GM21528 (cell line): Measurements from ENCODE around the gene SPAG6.
A peak's percentile ranks its signal among the peaks of the same experiment; 100 is the strongest.

Experiments used
- ATAC-seq: cut with Tn5 transposase; IDR thresholded peaks from one replicate; pipeline ENCODE4 v1.9.1; 2021; ENCODE audit warnings: mild to moderate bottlenecking, moderate library complexity; ENCODE audit not compliant: unreplicated experiment, low FRiP score

The SPAG6 gene

DNA sequence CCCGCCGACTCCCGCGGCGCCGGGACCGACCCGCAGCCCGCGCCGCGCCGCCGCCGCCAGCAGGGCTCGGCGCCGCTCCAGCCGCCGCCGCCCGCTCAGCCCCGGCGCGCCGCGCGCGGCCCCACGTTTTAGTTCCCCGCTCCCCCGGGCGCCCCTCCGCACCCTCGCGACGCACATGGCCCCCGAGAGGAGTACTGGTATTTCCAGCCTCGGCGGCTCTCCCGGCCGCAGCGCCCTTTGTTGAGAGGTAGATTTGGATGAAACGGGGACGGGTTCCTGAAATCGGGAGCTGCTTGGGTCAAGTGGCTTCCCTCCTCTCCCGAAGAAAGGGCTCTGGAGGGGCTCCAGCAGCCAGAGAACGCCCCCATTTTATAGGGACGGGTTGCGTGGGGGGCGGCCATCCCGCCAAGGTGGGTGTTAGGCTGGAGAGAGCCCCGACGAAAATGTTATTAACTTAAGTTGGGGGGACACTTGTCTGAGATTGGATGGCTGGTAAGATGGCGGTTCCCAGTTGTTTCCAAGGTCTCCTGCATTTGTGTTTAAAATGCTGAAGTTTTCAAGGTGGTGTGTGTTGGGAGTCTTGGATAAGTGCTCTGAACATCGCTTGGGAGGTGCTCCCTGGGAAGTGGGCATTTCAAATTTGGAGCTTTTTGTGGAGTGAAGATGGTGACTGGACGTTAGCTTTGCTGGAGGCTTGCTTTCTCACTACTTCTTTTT lies 23.2 kb upstream of the SPAG6 start:
- no peak for ATAC-seq

DNA sequence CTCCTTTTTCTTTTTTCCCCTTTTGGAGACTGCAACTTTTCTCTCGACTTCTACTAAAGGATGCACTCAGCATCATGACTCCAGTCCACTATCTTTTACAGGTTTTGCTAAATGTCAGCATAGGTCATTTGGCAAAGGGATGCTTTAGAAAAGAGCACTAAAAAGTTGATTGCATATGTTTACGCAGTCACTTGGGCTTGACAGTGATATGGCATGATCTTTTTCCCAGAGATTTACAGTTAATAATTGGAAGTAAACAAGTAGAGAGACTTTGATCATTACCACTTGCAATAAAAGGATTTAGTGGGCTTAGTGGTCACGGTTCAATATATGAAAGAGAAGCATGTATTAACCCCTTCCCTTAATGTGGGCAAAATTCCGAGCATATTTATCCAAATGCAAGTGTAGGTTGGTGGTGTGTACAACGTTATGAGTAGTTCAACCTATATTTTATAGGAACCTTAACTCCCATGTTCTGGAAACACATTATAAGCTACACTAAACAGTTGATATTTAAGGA lies 22.6 kb upstream of the SPAG6 start:
- no peak for ATAC-seq

DNA sequence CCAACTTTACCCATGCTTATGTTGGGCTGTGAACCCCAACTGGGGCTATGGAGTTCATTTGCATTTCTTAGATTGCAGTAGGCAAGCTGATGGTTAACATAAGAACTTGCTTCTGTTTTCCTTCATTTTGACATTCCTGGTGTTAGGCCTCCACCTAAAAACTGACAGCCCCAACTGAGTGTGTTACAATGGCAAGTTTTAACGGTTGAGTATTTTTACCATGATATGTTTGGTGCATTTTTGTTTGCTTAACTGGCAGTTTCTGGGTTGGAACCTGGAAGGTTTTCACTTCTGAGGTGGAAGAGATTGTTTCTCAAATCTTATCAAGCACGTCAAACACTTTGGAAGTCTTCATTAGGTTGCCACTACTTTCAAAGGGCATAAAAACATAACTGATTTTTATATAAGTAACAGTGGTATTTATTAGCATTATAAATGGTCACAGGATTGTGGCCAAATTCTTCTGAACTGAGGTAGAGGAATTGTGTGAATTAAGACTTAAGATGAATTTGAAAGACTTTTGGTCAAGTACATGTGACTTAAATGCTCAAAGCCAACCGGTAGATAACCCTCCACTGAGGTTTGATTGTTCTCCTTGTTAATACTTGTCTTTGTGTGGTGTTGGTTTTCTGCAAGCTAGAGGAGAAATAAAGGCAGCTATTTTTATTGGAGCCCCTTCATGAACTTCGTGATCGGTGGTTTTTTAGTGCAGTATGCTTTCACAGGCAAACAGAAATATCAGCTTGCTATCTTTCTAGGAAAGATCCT lies 21.6 kb upstream of the SPAG6 start:
- ATAC-seq, result no peak

DNA sequence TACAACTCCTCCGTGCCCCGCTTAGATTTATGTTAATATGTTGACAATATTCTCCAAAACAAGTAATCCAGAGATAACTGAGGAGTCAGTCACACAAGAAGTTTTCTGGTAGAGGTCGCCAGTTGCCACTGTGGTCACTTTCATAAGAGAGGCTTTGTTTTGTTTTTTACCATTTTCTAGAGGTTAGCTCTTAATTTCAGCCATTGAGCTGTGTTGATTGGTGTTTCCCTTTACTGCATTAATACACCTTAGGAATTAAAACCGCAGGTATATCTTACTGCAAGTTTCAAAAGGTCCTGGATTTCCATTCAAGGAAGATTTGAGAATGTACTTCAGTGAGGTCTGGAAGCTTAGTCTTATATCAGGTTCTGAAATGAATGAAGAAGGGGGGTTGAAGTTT lies 20.9 kb upstream of the SPAG6 start:
- no peak for ATAC-seq

DNA sequence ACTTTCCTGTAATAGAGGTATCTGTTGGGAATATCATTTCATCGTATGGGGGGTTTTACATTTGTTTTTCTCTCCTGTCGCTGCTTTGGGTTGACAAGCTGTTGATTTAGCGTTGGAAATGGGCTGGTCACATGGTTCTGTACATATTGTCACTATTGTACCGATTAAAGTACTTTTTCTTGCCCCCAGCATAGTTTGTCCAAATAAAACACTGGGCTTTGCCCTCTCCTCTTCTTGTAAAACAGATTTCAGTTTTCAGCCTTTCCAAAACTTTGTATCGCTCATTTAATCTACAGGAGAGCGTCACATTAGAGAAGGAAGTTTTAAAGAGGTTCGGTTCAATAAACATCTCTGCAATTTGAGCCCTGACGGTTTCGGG lies 20.4 kb upstream of the SPAG6 start:
- ATAC-seq, result no peak

DNA sequence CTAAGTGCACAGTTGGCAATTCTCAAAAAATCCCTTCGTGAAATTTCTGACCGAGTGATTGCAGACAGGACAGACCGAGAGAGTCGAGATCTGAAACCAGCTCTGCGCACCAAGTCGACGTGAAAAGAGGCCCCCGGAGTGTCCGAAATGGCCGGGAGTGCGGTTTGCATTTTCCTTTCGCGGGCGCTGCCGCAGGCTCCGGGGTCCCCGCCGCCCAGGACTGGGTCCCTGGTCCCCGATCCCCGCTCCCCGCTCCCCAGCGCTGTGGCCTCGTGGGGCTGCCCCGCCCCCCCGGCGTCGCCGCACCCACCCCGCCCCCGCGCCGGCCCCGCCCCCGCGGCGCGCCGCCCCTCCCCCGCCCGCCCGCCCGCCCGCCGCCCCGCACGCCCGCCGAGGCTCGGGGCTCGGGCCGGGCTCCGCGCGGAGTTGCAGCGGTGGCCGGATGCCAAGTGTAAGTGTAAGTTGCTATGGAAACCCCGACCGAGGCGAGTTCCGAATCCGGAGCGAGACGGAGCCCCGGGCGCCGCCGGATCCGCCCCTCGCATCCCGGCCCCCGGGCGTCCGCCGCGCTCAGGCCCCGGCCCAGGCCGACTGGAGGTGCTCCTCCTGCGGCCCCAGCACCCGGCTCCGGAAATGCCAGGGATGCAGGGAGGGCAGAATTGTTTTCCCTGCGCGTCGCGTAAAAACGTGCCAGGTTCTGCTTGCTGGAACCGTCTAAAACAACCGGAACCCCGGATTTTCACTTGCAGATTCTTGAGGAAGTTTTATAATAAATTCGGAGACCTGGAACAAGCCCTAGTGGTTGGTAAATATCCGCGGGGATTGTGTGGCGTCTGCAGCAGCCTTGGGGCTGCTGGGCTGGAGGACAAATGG lies 19.8 kb upstream of the SPAG6 start:
- peak; percentile 50 for ATAC-seq

DNA sequence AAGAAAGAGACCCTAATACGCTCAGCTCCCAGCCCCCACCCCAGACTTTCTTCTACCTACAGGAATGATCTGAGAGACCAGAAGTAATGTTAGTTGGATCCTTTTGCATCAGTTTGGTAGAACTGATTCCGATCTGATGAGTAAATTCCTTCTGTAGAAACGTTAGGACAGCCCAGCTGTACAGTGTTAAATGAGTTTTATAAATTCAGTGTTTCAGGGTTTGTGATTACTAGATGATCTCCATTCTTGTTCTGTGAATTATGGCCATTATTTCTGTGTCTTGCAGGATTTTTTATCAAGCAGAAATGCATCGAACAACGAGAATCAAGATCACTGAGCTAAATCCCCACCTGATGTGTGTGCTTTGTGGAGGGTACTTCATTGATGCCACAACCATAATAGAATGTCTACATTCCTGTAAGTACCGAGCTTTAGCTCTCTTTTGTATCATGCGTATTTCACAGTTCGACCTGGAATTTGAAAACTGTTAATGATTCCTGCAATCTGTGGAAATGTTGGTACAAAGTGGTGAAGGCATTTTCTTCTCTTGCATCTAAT lies 19.1 kb upstream of the SPAG6 start:
- no peak for ATAC-seq

DNA sequence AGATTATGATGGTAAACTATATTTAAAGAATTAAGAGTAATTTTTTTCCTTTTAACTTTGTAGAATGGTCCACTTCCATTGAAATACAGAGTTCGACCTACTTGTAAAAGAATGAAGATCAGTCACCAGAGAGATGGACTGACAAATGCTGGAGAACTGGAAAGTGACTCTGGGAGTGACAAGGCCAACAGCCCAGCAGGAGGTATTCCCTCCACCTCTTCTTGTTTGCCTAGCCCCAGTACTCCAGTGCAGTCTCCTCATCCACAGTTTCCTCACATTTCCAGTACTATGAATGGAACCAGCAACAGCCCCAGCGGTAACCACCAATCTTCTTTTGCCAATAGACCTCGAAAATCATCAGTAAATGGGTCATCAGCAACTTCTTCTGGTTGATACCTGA lies 16.1 kb upstream of the SPAG6 start:
- no peak for ATAC-seq

DNA sequence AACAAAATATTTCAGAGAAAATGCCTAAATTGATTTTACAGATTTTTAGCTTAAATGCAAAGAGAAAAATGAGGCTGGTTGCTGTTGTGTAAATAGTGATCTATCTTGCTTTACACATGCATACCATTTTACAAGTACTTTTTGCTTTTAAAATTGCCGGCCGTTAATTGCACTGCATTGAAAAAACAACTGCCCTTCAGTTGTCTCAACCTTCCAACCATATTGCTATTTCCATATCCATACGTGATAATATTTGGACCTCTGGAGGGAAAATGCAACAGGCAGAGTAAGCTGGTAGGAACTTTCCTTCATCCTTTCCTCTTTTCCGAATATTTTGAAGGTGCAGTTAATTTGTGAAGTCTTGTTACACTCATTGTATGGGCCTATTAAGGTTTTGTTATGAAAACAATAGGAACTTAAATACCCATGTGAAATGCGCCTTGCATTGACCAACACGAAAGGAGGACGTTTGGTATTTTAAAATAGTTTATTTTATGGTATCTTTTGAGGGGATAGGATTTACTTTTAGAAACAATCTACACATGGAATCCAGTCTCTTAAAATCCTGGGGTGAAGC lies 13.1 kb upstream of the SPAG6 start:
- no peak for ATAC-seq

DNA sequence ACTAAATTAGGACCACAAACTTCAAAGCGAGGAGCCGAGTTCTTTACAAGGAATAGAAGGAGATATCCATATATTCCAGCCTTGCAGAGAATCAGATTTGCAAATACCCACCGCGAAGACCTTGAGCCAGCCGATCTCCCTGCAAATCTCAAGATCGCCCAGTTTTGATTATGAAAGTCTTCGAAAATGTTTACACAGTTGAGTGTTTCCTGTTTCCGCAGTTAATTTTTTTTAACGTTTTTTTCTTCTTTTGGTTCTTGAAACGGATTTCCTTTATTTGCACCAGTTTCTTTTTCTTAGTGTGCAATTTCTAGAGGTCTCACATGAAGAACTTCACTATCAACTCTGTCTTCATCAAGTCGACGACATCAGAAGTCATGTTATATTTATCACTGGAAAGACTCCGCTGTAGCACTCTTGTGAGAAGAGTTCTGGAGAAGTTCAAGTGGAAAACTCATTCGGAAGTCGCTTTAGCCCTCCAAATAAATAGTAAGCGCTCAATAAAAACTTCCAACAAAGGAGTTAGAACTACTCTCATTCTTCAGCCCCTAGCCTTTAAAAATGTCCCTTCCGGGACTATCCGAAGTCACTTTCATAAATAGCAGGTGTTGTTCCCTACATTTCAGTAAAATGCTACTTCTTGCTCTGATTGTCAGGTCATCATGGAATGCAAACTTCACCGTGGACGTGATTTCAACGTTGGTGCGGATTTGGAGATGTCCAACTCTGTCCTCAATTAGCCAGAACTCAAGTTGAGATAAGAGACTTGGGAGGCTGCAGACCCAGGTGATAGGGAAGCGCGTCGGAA lies 11.9 kb upstream of the SPAG6 start:
- ATAC-seq, result no peak

DNA sequence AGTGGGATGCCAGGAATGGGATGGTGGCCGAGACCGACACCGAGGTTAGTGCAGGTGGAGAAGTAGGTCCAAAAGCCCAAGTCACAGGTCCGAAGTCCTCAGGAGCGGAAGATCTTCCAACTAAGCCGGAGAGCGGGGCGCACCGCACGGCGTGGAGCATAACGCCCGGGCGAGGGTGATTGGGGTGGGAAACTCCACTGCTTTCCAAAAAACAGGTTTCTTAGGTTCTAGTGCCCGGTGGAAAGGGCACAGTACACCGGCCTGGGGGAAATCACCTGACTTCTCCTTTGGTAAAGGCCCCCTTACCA lies 11.4 kb upstream of the SPAG6 start:
- no peak for ATAC-seq

DNA sequence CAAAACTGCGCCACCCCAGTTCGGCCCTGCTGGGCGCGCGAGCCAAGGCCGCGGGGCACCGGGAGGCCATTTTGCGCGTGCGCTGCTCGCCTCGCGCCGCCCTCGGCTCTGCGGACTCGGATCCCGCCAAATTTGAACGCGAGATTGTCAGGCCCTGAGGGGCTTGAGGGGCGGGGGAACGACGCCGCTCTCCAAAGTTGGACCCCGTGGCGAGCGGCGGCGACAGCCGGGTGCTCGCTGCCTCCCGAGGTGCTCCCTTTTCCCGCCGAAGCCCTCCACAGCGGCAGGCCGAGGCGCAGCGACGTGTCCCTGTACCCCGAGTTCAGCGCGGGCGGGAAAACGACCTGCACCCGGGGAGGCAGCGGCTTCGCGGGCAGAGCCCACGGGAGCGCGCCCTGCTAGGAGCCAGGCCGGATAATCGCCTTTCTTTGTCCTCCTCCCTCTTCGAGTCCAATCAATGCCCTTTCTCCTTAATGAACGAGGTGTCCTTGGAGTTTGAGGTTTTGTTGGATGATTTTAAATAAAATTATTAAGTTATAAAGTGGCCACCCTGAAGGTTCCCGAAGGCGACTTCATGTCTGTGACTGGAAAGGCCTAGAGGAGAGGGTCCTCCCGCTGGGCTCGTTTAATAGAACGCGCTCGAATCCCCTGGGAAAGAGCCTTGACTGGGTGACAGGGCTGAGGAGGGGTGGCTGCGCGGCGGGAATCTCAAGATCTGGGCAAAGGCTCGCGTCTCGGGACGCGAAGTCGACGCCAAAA lies 10.7 kb upstream of the SPAG6 start:
- ATAC-seq, result no peak

DNA sequence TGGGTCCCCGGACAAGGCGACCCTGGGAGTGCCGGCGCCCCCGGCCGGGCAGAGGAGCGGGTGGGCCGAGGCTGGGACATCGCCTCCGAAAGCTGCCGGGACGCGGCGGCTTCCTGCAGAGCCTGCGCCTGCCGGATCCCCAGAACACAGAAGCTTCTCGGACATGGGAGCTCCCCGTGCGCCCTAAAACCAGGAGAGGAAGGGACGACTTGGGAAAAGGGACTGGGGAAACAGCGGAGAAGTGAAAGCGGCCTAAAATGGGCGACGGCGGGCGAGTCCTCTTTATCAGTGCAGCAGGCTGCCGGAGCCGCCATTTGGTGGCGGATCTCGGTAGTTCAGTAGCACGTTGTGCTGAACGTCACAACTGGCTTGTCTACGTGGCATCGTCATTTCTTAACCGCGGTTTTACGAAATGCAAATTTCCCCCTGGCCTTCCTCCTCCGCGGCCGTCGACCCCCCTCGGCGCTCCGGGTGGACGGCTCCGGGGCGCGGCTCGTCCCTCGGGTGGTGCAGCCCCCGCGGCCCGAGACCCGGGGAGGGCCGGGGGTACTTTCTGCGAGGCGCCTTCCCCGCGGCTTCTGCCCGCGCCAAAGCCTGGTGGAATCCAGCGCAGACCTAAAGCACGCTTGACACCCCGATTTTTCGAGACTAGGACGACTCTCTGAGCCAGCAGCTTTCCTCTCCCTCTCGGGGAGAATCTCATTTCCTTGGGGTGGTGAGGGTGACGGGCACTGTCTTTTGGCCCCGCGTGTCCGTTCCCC lies 9.9 kb upstream of the SPAG6 start:
- peak; percentile 38 for ATAC-seq

DNA sequence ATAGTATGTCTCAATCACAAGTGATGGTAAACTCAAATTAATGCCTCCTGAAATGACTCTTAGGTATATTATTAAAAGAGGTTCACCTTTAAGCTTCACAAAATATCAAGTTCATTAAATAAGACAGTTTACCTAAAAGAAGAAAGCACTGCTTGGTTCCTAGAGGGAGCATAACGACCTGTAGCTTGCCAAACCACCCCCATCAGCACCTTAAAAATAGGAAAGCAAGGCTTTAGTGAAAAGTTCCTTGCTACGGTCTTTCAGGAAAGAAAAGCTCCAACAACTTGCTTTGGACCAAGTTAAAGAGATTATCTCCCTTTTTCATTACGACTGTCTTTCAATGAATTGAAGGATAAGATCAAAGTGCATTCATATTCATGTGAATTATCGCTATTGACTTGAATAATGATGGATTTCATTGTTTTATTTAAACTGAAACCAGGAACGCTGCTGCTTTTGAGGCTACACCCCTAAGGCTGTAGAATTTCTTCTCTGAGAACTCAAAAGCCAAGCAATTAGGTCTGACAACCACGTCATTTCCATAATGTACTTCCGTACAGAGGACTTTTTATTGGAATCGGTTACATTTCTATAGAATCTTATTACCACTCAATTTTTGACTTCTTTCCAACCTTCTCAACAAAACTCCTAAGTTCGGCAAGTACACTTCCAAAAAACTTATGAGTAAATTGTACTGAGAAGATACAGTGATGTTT lies 7.0 kb upstream of the SPAG6 start:
- ATAC-seq, result no peak

DNA sequence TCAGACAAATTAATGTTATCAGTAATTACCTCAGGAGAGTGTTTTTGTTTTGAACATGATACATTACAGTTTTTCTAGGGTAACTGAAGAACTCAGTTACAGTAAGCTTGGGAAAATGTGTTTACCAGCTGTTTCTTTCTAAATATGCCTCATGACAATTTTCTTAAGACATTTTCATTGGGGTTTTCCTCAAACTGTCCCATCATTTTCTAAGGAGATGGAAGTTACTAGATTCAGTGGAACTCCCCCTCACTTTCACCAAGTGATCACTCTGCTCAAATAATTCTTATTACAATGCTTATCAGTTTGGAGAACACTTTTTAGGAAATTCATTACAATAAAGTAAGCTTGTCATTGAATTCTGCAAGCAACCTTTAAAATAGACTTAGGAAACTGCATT lies 6.4 kb upstream of the SPAG6 start:
- ATAC-seq, result no peak

DNA sequence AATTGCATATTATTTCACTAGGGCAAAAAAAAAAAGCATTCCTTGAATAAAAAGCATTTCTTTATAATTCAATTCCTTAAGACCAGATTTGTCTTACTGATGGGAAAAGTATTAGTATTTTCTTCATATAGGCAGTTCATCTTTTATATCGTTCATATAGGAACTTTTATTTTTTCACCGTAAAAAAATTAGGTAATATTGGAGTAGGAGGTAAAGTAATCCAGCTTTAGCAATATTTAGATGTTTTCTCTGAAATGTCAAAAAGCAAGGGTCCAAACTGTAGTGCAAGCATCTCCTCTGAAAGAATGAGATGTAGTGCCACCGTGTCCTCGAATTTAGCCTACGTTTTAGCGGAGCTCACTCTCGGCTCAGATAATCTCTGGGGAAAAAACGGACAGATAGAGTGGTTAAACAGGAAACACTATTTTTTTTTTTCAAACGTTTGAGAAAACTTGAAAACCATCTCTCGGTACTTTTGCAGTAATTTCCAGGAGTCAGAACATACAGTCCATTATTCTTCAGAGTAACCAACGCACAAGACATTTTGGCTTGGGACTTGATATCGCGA lies 5.5 kb upstream of the SPAG6 start:
- ATAC-seq, result no peak
